Measurements from ENCODE around the gene ERGIC1.
A peak's percentile ranks its signal among the peaks of the same experiment; 100 is the strongest.
"Not testable (repeated sequence)": the region's sequence is repeated elsewhere in the genome, so short reads cannot be mapped to it uniquely, and the experiment has no call there.

ERGIC1 gene

DNA sequence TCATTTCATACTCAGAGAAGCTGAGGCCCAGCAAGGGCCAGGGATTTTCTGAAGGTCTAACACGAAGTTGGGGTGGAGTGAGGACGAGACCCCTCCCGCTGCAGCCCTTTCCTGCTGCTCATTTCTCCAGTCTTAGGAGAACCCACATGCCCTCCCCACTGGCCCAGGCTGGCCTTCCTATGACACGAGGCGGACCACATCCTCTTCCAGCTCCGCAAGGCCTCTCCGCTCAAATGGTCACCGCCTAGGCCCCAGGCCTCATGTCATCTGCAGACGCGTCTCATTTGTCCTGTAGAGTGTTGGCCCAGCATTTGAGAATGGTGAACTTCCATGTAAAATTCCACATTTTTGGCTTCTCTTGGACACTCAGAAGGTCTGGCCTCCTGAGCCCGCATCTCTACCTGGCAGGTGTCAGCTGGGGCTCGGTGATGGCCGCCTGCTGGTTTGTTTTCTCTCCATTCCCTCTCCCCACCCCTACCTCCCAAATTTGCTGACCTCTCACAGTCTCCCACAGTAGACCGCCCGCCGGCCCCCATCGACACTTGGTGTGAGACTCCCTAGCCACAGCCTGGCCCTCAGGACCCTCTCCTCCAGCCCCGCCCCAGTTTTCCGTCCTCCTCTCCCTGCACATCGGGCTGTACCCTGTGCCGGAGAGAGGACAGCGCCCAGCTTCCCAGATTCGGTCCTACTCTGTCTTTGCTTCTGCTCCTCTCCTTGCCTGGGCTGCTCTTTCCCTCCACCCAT lies 51.7 kb downstream of the ERGIC1 start:
- DNase-seq = no peak

GRCh38 chr5:172886476-172886875 lies 52.4 kb downstream of the ERGIC1 start:
- no peak for DNase-seq

DNA sequence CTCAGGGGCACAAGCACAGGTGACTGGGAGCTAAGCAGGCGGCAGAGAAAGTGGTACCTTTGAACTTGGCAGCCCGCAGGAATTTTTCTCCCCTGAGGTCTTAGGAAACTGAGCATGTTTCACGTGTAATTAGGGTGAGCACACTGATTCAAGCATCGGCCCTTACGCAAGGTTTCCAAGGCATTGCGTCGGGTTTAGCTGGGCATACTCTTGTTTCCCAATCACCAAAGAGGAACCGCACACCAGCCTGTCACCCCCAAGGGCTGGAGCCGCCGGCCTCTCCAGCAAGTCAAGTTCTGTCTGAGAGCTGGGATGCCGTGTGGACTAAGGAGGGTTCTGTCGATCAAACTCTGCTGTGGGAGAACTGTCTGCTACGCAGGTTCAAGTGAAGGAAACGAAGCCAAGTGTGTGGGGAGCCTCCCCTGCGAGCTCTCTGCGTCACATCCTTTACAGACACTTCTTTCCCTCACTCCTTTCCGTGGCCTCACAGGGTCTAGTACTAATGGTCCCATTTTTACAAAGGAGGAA lies 53.0 kb downstream of the ERGIC1 start:
- DNase-seq = peak; percentile 96

GRCh38 chr5:172887692-172888091 lies 53.6 kb downstream of the ERGIC1 start:
- peak; percentile 96 for DNase-seq

GRCh38 chr5:172890659-172891058 lies 56.6 kb downstream of the ERGIC1 start:
- DNase-seq = no peak

DNA sequence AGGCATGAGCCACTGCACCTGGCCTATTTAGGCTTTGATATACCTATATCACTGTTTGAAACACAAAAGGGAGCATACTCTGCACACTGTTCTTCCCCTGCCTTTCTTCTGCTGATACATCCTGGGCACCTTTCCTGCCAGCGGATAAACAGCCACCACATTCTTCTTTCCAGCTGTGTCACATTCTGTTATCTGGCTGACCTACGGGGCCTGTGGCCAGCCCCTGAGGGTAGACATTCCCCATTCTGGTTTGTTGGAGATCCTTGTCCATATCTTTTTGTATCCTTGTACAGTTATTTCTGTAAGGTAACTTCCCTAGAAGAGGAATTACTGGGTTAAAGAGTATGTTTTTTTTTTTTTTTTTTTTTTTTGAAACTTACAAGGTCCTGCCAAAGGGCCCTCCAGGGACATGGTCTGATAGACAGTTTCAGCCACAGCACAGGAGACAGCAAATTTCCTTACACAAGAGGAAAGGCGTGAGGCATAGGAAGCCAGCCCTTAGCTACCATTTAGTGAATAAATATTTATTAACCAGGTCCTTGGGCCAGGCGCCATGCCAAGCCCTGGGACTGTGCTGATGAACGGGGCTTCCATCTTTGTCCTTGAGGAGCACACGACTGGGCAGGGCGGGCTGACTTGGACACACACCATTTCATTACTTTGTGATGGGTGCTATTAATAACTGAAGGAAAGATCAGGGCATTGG lies 57.8 kb downstream of the ERGIC1 start:
- DNase-seq = no peak

DNA sequence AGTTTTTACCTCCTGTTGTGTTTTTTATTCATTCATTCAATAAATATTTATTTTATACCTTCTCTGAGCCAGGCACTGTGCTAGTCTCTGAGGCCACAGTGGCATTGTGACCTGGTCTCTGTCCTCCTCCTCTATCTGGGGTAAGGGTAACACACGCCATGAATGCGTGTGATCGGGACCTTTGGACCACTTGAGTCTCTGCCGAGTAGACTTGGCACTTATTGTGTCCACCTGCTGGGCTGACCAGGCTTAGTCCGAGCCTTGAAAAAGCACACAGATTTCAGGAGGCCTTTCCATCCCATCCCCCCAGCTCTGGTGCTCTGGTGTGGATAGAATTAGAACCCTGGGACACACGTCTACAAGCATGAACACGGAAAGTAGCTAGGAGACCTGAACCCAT lies 58.7 kb downstream of the ERGIC1 start:
- no peak for DNase-seq

GRCh38 chr5:172894767-172895388 lies 60.8 kb downstream of the ERGIC1 start:
- DNase-seq = no peak

DNA sequence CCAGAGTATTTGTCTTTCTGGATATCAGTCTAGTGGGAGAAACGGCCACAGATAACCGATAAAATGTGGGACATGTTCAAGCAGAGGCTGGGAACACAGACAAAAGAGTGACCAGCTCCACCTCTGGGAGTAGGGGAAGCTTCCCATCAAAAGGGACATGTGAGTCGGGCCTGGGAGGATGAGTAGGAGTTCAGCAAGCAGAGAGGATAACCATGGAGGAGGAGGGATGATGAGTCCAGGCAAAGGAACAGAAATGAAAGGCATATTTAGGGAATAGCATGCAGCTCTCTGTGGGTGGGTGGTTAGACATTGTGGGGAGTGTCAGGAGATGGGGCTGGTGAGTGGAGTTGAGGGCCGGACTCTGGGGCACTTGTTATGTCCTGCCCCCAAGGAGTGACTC lies 61.5 kb downstream of the ERGIC1 start:
- DNase-seq = no peak

GRCh38 chr5:172896465-172896864 lies 62.4 kb downstream of the ERGIC1 start:
- DNase-seq = no peak

GRCh38 chr5:172897067-172897466 lies 63.0 kb downstream of the ERGIC1 start:
- DNase-seq = not testable (repeated sequence)

GRCh38 chr5:172897481-172898217 lies 63.6 kb downstream of the ERGIC1 start:
- DNase-seq = peak; percentile 97

DNA sequence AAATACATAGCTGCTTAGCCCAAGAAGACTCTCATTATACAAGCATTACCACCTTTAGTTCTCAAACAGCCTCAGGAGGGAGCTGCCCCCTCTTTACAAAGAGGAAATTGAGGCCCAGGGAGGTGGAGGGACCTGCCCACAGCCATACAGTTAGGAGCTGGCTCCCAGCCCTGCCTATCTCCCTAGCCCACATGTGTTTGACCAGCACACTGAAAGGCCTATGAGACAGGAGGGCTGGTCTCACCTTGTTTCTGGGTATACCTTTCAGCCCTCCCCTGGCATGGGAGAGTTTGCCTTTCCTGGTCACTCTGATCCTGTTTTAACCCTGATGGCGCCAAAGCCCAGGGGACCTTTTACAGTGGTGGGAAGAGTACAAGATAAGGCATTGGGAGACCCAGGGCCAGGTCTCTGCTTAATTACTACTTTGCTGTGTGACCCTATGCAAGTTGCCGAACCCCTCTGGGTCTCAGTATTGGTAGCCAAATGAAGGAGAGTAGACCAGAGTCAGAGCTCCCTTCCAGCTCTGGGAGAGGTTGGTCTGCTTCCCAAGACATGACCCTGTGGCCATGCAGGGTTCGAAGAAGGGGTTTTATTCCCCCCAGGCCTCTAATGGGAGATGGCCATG lies 64.3 kb downstream of the ERGIC1 start:
- DNase-seq = no peak

GRCh38 chr5:172898843-172899369 lies 64.9 kb downstream of the ERGIC1 start:
- DNase-seq = no peak

- no peak for DNase-seq
Measured at GRCh38 chr5:172899436-172899835, 65.4 kb downstream of the ERGIC1 start.

DNA sequence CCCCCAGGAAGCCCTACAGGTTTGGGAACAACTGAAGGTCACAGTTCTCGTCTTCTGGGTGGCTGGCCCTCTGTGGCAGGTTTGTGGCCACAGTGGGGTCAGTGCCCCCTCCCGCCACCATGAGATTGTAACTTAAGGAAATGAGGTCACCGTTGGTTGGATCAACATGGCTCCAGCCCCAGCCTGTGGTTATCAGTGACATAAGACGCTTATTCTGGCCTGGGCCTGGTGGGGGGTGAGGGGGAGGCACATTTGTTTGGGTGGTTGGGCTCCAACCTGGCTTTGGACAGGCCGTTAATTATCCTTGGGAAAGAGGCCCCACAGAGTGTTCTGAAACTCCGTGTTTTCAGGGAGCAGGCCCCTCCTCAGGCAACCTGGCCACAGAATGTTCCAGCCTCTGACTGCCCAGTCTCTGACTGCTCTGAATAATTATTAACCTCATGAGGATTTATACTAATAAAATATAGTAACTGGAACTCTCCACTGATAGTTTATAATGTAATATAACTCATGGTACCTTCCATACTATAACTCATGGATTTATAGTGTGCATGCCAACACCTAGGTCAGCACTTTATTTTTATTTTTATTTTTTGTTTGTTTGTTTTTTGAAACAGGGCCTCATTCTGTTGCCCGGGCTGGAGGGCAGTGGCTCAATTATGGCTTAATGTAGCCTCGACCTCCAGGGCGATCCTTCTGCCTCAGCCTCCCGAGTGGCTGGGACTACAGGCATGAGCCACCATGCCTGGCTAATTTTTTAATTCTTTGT lies 67.1 kb downstream of the ERGIC1 start:
- peak; percentile 82 for DNase-seq

DNA sequence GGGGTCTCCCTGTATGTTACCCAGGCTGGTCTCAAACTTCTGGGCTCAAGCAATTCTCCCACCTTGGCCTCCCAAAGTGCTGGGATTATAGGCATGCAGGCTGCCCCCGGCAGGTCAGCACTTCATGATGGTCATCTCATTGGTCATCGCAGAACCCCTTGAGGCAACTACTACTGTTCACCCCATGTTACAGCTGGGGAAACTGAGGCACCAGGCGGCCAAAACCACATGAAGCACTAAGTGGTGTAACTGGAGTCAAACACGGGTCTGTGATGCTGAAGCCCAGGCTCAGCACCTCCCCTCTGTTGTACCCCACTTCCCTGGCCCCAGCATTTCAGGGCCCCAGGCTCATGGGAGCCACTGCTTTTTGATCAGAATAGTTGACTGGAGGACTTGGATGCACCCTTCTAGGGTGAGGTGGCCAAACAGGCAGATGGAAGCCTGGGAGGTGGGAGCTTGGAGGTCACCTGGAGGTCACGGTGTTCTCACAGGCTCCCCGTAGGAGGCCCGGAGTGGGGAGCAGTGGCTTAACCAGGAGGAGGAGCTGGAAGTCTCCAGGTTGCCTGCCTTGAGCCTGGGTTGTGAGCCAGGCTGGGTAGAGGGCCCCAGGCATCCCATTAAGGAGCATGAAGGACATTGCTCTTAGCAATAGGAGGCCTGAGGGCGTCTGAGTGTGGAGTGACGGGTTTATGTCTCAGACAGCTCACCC lies 67.9 kb downstream of the ERGIC1 start:
- DNase-seq = peak; percentile 59

- peak; percentile 95 for DNase-seq
Measured at GRCh38 chr5:172902497-172903472, 68.7 kb downstream of the ERGIC1 start.

GRCh38 chr5:172903790-172904189 lies 69.7 kb downstream of the ERGIC1 start:
- peak; percentile 96 for DNase-seq

DNA sequence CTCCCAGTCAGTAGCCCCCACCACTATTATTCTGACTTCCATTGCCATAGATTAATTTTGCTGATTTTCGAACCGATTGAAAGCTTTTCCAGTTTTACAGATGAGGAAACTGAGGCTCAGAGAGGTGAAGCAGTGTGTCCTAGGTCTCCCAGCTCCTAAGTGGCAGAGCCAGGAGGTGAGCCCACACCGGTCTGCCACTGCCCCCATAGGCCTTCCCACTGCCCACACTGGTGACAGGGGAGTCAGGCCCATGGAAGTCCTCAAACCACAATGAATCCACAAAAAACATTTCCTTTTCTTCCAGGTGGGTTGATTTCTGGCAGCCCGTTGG lies 70.2 kb downstream of the ERGIC1 start:
- DNase-seq = no peak
